CD14-positive monocyte (primary cell): Measurements from ENCODE around the gene SATB2. TPM values are rescaled to one million over a fixed set of nuclear protein-coding genes. Genes with fewer than 3 reads are reported as not detected.

ENCODE experiments used
- DNase-seq, 3 donors: peaks; one replicate each; pipeline ENCODE4 v3.0.0-alpha.2; 2011 to 2022
- H2AFZ ChIP-seq: 2 replicates; pipeline ENCODE4 v1.6.0; 2012; ENCODE audit warnings: mild to moderate bottlenecking, low read depth, low read length, inconsistent platforms; ENCODE audit not compliant: insufficient read depth, poor library complexity, severe bottlenecking
- H3K27ac ChIP-seq, 2 donors: 1 replicate in 1 of 2; 2 replicates in 1 of 2; pipeline ENCODE4 v1.5.1; 2012 to 2013; ENCODE audit warnings: low read length in 2 of 2, control low read depth in 1 of 2, inconsistent platforms in 1 of 2, low read depth in 1 of 2, mild to moderate bottlenecking in 1 of 2
- H3K27me3 ChIP-seq, 2 donors: one replicate each; pipeline versions ENCODE4 v1.6.0 to v1.6.1; 2011 to 2013; ENCODE audit warnings: low read length in 2 of 2; ENCODE audit not compliant: control insufficient read depth in 2 of 2, insufficient read depth in 2 of 2
- H3K36me3 ChIP-seq, 2 donors: replicated peaks in 1 of 2; 1 replicate in 1 of 2; 2 replicates in 1 of 2; pipeline versions ENCODE4 v1.5.1 to v1.6.1; 2012 to 2013; ENCODE audit warnings: low read length in 2 of 2, control low read depth in 1 of 2, inconsistent platforms in 1 of 2, mild to moderate bottlenecking in 1 of 2; ENCODE audit not compliant: insufficient read depth in 2 of 2, control insufficient read depth in 1 of 2
- H3K4me1 ChIP-seq, 2 donors: 1 replicate in 1 of 2; 2 replicates in 1 of 2; pipeline versions ENCODE4 v1.5.1 to v1.6.1; 2012 to 2013; ENCODE audit warnings: low read length in 2 of 2, control low read depth in 1 of 2, inconsistent platforms in 1 of 2, mild to moderate bottlenecking in 1 of 2, moderate library complexity in 1 of 2; ENCODE audit not compliant: insufficient read depth in 2 of 2, control insufficient read depth in 1 of 2
- H3K4me2 ChIP-seq: replicated peaks from 2 replicates; pipeline ENCODE3; 2012; ENCODE audit warnings: low read length, moderate library complexity, mild to moderate bottlenecking; ENCODE audit not compliant: poor library complexity, severe bottlenecking; ENCODE audit errors: extremely low read depth
- H3K4me3 ChIP-seq, 3 experiments: fragments of 200-600 bp in 1 of 3; sonication (generic) in 1 of 3; replicated peaks in 1 of 3; 1 replicate in 2 of 3; 2 replicates in 1 of 3; pipeline ENCODE4 v1.5.1; 2011 to 2013; ENCODE audit warnings: low read length in 3 of 3, mild to moderate bottlenecking in 3 of 3, control low read depth in 2 of 3, low read depth in 2 of 3, inconsistent platforms in 1 of 3, moderate library complexity in 1 of 3
- H3K79me2 ChIP-seq: 2 replicates; pipeline ENCODE4 v1.6.0; 2012; ENCODE audit warnings: mild to moderate bottlenecking, control low read depth, inconsistent platforms, low read length, moderate library complexity; ENCODE audit not compliant: insufficient read depth
- H3K9ac ChIP-seq: 2 replicates; pipeline ENCODE4 v1.6.0; 2017; ENCODE audit warnings: low read length, mild to moderate bottlenecking; ENCODE audit not compliant: insufficient read depth, poor library complexity, severe bottlenecking
- H3K9me3 ChIP-seq, 2 donors: replicated peaks in 1 of 2; 1 replicate in 1 of 2; 2 replicates in 1 of 2; pipeline versions ENCODE4 v1.5.1 to v1.6.1; 2012 to 2013; ENCODE audit warnings: low read length in 2 of 2, control low read depth in 1 of 2; ENCODE audit not compliant: control insufficient read depth in 1 of 2, insufficient read depth in 1 of 2
- H4K20me1 ChIP-seq: 2 replicates; pipeline ENCODE4 v1.6.0; 2012; ENCODE audit warnings: mild to moderate bottlenecking, low read length, control low read depth, moderate library complexity; ENCODE audit not compliant: insufficient read depth
- H3K27ac Mint-ChIP-seq, 7 donors: one replicate each; pipeline ENCODE4 v1.8.0; 2020; ENCODE audit warnings: mild to moderate bottlenecking in 7 of 7, mixed read lengths in 7 of 7, moderate library complexity in 6 of 7, inconsistent platforms in 2 of 7
- H3K27me3 Mint-ChIP-seq, 3 donors: one replicate each; pipeline ENCODE4 v1.8.0; 2021 to 2022; ENCODE audit warnings: low read depth in 3 of 3, mild to moderate bottlenecking in 3 of 3, mixed read lengths in 3 of 3, moderate library complexity in 3 of 3, inconsistent platforms in 1 of 3
- H3K36me3 Mint-ChIP-seq, 2 donors: one replicate each; pipeline ENCODE4 v1.8.0; 2020; ENCODE audit warnings: mixed read lengths in 2 of 2, inconsistent platforms in 1 of 2, mild to moderate bottlenecking in 1 of 2
- H3K4me1 Mint-ChIP-seq: one replicate; pipeline ENCODE4 v1.8.0; 2020; ENCODE audit warnings: mild to moderate bottlenecking, mixed read lengths
- H3K4me3 Mint-ChIP-seq, 2 donors: one replicate each; pipeline ENCODE4 v1.8.0; 2020; ENCODE audit warnings: mild to moderate bottlenecking in 2 of 2, mixed read lengths in 2 of 2, moderate library complexity in 1 of 2
- H3K9me3 Mint-ChIP-seq, 7 donors: one replicate each; pipeline ENCODE4 v1.8.0; 2020 to 2022; ENCODE audit warnings: mixed read lengths in 7 of 7, mild to moderate bottlenecking in 6 of 7, moderate library complexity in 6 of 7, inconsistent platforms in 2 of 7
- WGBS: methylation state at CpG from one replicate; pipeline ENCODE4 v1.1.5; 2013; ENCODE audit warnings: missing lambda C conversion rate; ENCODE audit not compliant: insufficient coverage; 5-methylcytosine and 5-hydroxymethylcytosine counted together
- intact Hi-C, 2 donors: fragments of 100-400 bp; cut with micrococcal nuclease; formaldehyde crosslinking; loops; one replicate each; pipeline versions ENCODE4 v1.15.0 to v1.15.1; 2023
- polyA plus RNA-seq, 3 donors: library from polyadenylated mRNA; depleted of rRNA in 1 of 3; unstranded in 2 of 3; stranded (reverse) in 1 of 3; fragments of 300-500 nt in 2 of 3; fragments of >200 nt in 1 of 3; fragmentation: Illumina TruSeq in 2 of 3; gene quantifications; 1 replicate in 2 of 3; 2 replicates in 1 of 3; pipeline ENCODE4 v1.2.3, GENCODE V29; 2012 to 2021
- TF ChIP-seq, protein P1 (sequence below): fragments of 200-600 bp; IDR thresholded peaks from one replicate; pipeline ENCODE4 v1.8.0; 2022; ENCODE audit warnings: antibody characterized with exemption, mild to moderate bottlenecking

Gene SATB2
- polyA plus RNA-seq, 3 donors, result 0.13 to 0.69 (median 0.14) TPM

GRCh38 chr2:199258291-199258690 lies 199.4 kb downstream of the SATB2 start:
- Histone ChIP-seq H2AFZ (no peak overlapping the region), H3K9ac (no peak overlapping the region), H4K20me1 (no peaks in the 10 kb centered on the region), H3K4me2 (no peak overlapping the region), H3K4me3 (no peak overlapping the region), H3K27me3 (no peaks in the 10 kb centered on the region), H3K36me3 (no peaks in the 10 kb centered on the region), H3K79me2 (no peaks in the 10 kb centered on the region), H3K9me3 (peaks cover 3 to 14% of the 10 kb centered on the region in 2 donors), H3K27ac (no peak overlapping the region), H3K4me1 (no peaks in the 10 kb centered on the region)
- Mint-ChIP-seq H3K36me3 (no peaks in the 10 kb centered on the region), H3K9me3 (peaks cover 7 to 19% (median 13%) of the 10 kb centered on the region in 7 donors), H3K4me3 (no peak overlapping the region), H3K4me1 (no peaks in the 10 kb centered on the region), H3K27ac (no peak overlapping the region), H3K27me3 (peaks cover 0 to 2% (median 0%) of the 10 kb centered on the region in 3 donors)
- intact Hi-C loops, result no loop called here
- TF ChIP-seq, protein P1, sequence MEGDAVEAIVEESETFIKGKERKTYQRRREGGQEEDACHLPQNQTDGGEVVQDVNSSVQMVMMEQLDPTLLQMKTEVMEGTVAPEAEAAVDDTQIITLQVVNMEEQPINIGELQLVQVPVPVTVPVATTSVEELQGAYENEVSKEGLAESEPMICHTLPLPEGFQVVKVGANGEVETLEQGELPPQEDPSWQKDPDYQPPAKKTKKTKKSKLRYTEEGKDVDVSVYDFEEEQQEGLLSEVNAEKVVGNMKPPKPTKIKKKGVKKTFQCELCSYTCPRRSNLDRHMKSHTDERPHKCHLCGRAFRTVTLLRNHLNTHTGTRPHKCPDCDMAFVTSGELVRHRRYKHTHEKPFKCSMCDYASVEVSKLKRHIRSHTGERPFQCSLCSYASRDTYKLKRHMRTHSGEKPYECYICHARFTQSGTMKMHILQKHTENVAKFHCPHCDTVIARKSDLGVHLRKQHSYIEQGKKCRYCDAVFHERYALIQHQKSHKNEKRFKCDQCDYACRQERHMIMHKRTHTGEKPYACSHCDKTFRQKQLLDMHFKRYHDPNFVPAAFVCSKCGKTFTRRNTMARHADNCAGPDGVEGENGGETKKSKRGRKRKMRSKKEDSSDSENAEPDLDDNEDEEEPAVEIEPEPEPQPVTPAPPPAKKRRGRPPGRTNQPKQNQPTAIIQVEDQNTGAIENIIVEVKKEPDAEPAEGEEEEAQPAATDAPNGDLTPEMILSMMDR, result no peak
- no peak for DNase-seq

DNA sequence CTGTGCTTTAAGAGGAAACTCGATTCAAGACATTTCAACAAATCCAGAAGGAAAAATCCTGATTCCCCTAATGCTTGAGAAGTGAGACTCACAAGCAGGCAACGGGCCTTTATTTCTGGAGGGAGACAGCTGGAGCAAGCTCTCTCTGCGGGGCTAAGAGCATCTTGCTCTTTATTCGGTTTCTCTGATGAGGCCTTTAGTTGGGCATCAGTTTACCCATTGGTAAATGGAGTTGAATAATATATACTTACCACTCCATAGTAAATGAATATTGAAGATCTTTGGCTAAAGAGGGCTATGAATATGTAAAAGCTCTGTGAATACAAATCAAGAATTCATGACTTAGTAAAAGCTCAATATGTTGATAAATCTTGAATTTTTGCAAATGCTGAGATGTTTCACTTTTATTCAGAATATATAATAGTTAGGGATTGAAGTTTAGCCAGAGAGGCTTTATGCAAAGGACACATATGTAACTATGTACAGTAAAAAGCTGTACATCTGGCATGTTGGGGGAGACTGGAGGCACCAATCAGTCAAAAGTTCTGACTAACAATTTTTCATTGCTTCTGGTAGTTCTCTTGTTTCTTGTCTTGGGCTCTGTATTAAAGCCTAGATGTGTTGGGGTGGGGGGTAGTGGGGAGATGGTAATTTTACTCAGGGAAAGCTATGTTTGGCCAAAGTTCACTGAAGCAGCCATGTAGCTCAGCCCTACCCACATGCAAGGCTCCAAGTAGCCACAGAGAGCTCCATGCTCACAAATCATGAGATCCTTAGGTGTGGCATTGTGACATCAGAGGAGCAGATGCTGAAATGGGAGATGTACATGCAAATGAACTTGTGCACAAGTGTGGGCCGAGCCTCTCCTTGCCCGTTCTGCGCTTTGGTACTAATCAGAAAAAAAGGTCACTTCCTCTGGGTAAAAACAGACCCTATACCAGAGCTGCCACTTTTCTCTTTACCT lies 200.2 kb downstream of the SATB2 start:
- no peaks in the 10 kb centered on the region for H3K27me3 ChIP-seq
- H3K4me2 ChIP-seq, result no peak overlapping the region
- TF ChIP-seq, protein P1, result no peak
- no peak overlapping the region for H3K27ac Mint-ChIP-seq
- H3K4me3 ChIP-seq, result no peak overlapping the region
- H3K9me3 Mint-ChIP-seq, result peaks cover 4 to 12% (median 9%) of the 10 kb centered on the region in 7 donors
- no peaks in the 10 kb centered on the region for H3K79me2 ChIP-seq
- no peaks in the 10 kb centered on the region for H3K4me1 ChIP-seq
- WGBS, result 60% methylated on average over 2 of the region's 7 CpGs
- no peaks in the 10 kb centered on the region for H3K36me3 ChIP-seq
- H3K27ac ChIP-seq, result no peak overlapping the region
- H3K27me3 Mint-ChIP-seq, result peaks cover 0 to 2% (median 0%) of the 10 kb centered on the region in 3 donors
- no peaks in the 10 kb centered on the region for H3K4me1 Mint-ChIP-seq
- DNase-seq, result no peak
- H3K9ac ChIP-seq, result no peak overlapping the region
- no peaks in the 10 kb centered on the region for H4K20me1 ChIP-seq
- no peak overlapping the region for H2AFZ ChIP-seq
- H3K36me3 Mint-ChIP-seq, result no peaks in the 10 kb centered on the region
- no peak overlapping the region for H3K4me3 Mint-ChIP-seq
- peaks cover 0 to 9% of the 10 kb centered on the region in 2 donors for H3K9me3 ChIP-seq
- intact Hi-C loops, result no loop called here
